OCI-LY1 (cell line): Measurements from ENCODE around the gene PHF2.
A peak's percentile ranks its signal among the peaks of the same experiment; 100 is the strongest.

Experiments
- H2AFZ ChIP-seq: fragments of 200-600 bp; sonication (generic), shearing (Covaris generic); 2 replicates; pipeline ENCODE4 v1.6.0; 2014; ENCODE audit warnings: antibody characterized with exemption, mild to moderate bottlenecking, low read length
- H3F3A ChIP-seq: fragments of 200-600 bp; sonication (generic), shearing (Covaris generic); 2 replicates; pipeline ENCODE4 v1.6.0; 2014; ENCODE audit warnings: mild to moderate bottlenecking, antibody characterized with exemption, low read length, moderate library complexity; ENCODE audit not compliant: insufficient read depth
- H3K27ac ChIP-seq: fragments of 200-600 bp; sonication (generic); 2 replicates; pipeline ENCODE4 v1.5.1; 2014; ENCODE audit warnings: low read length, mixed run types, mild to moderate bottlenecking, low read depth; ENCODE audit not compliant: poor library complexity, severe bottlenecking
- H3K27me3 ChIP-seq: fragments of 200-600 bp; sonication (generic); 2 replicates; pipeline ENCODE4 v1.6.0; 2014; ENCODE audit warnings: antibody characterized with exemption, mild to moderate bottlenecking, low read length, moderate library complexity; ENCODE audit not compliant: insufficient read depth
- H3K36me3 ChIP-seq: fragments of 200-600 bp; sonication (generic); 2 replicates; pipeline ENCODE4 v1.6.1; 2014; ENCODE audit warnings: mild to moderate bottlenecking, antibody characterized with exemption, low read length, moderate library complexity, mixed read lengths; ENCODE audit not compliant: insufficient read depth
- H3K4me1 ChIP-seq: fragments of 200-600 bp; sonication (generic); 2 replicates; pipeline ENCODE4 v1.5.1; 2014; ENCODE audit warnings: mild to moderate bottlenecking, low read length, moderate library complexity; ENCODE audit not compliant: insufficient read depth, severe bottlenecking
- H3K4me2 ChIP-seq: fragments of 200-600 bp; sonication (generic), shearing (Covaris generic); 2 replicates; pipeline ENCODE4 v1.6.1; 2014; ENCODE audit warnings: low read length
- H3K4me3 ChIP-seq: fragments of 200-600 bp; sonication (generic); 2 replicates; pipeline ENCODE4 v1.5.1; 2014; ENCODE audit warnings: low read length, low read depth, mild to moderate bottlenecking, mixed read lengths; ENCODE audit not compliant: poor library complexity, severe bottlenecking
- H3K79me2 ChIP-seq: fragments of 200-600 bp; shearing (Covaris generic); 2 replicates; pipeline ENCODE4 v1.6.1; 2016; ENCODE audit warnings: mixed run types, low read length, mixed read lengths; ENCODE audit not compliant: insufficient read depth
- H3K9ac ChIP-seq: fragments of 200-600 bp; sonication (generic), shearing (Covaris generic); 2 replicates; pipeline ENCODE4 v1.6.1; 2014; ENCODE audit warnings: mild to moderate bottlenecking, low read length, mixed read lengths
- H3K9me2 ChIP-seq: fragments of 200-600 bp; sonication (generic), shearing (Covaris generic); 2 replicates; pipeline ENCODE4 v1.6.1; 2014; ENCODE audit warnings: low read depth, mild to moderate bottlenecking, low read length, mixed read lengths
- H3K9me3 ChIP-seq: fragments of 200-600 bp; shearing (Covaris generic); 2 replicates; pipeline ENCODE4 v1.6.1; 2014; ENCODE audit warnings: low read length, mixed read lengths
- H4K20me1 ChIP-seq: fragments of 200-600 bp; sonication (generic), shearing (Covaris generic); 2 replicates; pipeline ENCODE4 v1.6.0; 2016; ENCODE audit warnings: mild to moderate bottlenecking, low read length; ENCODE audit not compliant: insufficient read depth
- CTCF ChIP-seq: fragments of 200-600 bp; sonication (generic), shearing (Covaris generic); IDR thresholded peaks from 2 replicates; pipeline ENCODE4 v1.5.1; 2017; ENCODE audit warnings: mild to moderate bottlenecking, antibody characterized with exemption, low read length, moderate library complexity, mixed read lengths
- EZH2 ChIP-seq: fragments of 200-600 bp; sonication (generic), shearing (Covaris generic); IDR thresholded peaks from 2 replicates; pipeline ENCODE4 v1.8.0; 2017; ENCODE audit warnings: borderline replicate concordance, mixed run types, mild to moderate bottlenecking, antibody characterized with exemption, low read length, moderate library complexity, mixed read lengths

Gene PHF2

GRCh38 chr9:93592008-93592642 lies 15.7 kb downstream of the PHF2 start:
- no peak overlapping the region for H2AFZ ChIP-seq
- no peaks in the 10 kb centered on the region for H3K27me3 ChIP-seq
- no peak overlapping the region for H3K4me3 ChIP-seq
- H3K9me2 ChIP-seq: no peaks in the 10 kb centered on the region
- H3K4me1 ChIP-seq: no peaks in the 10 kb centered on the region
- no peaks in the 10 kb centered on the region for H3K36me3 ChIP-seq
- H3K4me2 ChIP-seq: no peak overlapping the region
- H3K79me2 ChIP-seq: no peaks in the 10 kb centered on the region
- no peak for TF ChIP-seq CTCF
- no peak for TF ChIP-seq EZH2
- no peaks in the 10 kb centered on the region for H4K20me1 ChIP-seq
- H3F3A ChIP-seq: no peaks in the 10 kb centered on the region
- H3K9ac ChIP-seq: no peak overlapping the region
- H3K9me3 ChIP-seq: no peaks in the 10 kb centered on the region
- no peak overlapping the region for H3K27ac ChIP-seq

- no peak overlapping the region for H3K27ac ChIP-seq
- no peak overlapping the region for H2AFZ ChIP-seq
- no peaks in the 10 kb centered on the region for H3K36me3 ChIP-seq
- H3K9me3 ChIP-seq: no peaks in the 10 kb centered on the region
- no peak overlapping the region for H3K4me2 ChIP-seq
- no peaks in the 10 kb centered on the region for H3F3A ChIP-seq
- no peak overlapping the region for H3K9ac ChIP-seq
- TF ChIP-seq EZH2 (no peak), CTCF (peak; percentile 29; the same call in 1 of the 2 replicates)
- H3K4me3 ChIP-seq: no peak overlapping the region
- no peaks in the 10 kb centered on the region for H4K20me1 ChIP-seq
- H3K27me3 ChIP-seq: no peaks in the 10 kb centered on the region
- H3K4me1 ChIP-seq: no peaks in the 10 kb centered on the region
- no peaks in the 10 kb centered on the region for H3K9me2 ChIP-seq
- no peaks in the 10 kb centered on the region for H3K79me2 ChIP-seq
Measured at GRCh38 chr9:93592643-93593021, 16.2 kb downstream of the PHF2 start.

GRCh38 chr9:93593144-93593658 lies 16.8 kb downstream of the PHF2 start:
- Histone ChIP-seq H3F3A (no peaks in the 10 kb centered on the region), H2AFZ (no peak overlapping the region), H3K4me3 (no peak overlapping the region), H3K9ac (no peak overlapping the region), H3K9me3 (no peaks in the 10 kb centered on the region), H3K27me3 (no peaks in the 10 kb centered on the region), H4K20me1 (no peaks in the 10 kb centered on the region), H3K4me2 (no peak overlapping the region), H3K4me1 (no peaks in the 10 kb centered on the region), H3K27ac (no peak overlapping the region), H3K79me2 (no peaks in the 10 kb centered on the region), H3K9me2 (no peaks in the 10 kb centered on the region), H3K36me3 (no peaks in the 10 kb centered on the region)
- no peak for TF ChIP-seq CTCF
- no peak for TF ChIP-seq EZH2
